NCI-H2107 treated with DMSO at 0.1 percent for 48 hours (cell line): ENCODE results near the gene KCNK4.
A peak's percentile ranks its signal among the peaks of the same experiment; 100 is the strongest.
"Not testable (repeated sequence)": the region's sequence is repeated elsewhere in the genome, so short reads cannot be mapped to it uniquely, and the experiment has no call there.

Source experiments
- DNase-seq: peaks from one replicate; lab custom pipeline; 2025; ENCODE audit not compliant: unreplicated experiment; lab: John Stamatoyannopoulos, UW

KCNK4 gene

GRCh38 chr11:64305691-64306562 lies 14.8 kb downstream of the KCNK4 start:
- DNase-seq: no peak

GRCh38 chr11:64306563-64306875 lies 15.4 kb downstream of the KCNK4 start:
- DNase-seq: no peak

- DNase-seq: no peak
Measured at GRCh38 chr11:64306876-64307622, 15.9 kb downstream of the KCNK4 start.

- DNase-seq: not testable (repeated sequence)
Measured at GRCh38 chr11:64307795-64308194, 16.7 kb downstream of the KCNK4 start.

- DNase-seq: no peak
Measured at GRCh38 chr11:64312947-64313346, 21.8 kb downstream of the KCNK4 start.

- no peak for DNase-seq
Measured at GRCh38 chr11:64313491-64314145, 22.5 kb downstream of the KCNK4 start.

- no peak for DNase-seq
Measured at GRCh38 chr11:64314146-64314804, 23.2 kb downstream of the KCNK4 start.

GRCh38 chr11:64314805-64315561 lies 23.9 kb downstream of the KCNK4 start:
- no peak for DNase-seq

GRCh38 chr11:64315667-64316526 lies 24.8 kb downstream of the KCNK4 start:
- not testable (repeated sequence) for DNase-seq

- peak; percentile 51 for DNase-seq
Measured at GRCh38 chr11:64316672-64317324, 25.7 kb downstream of the KCNK4 start.

GRCh38 chr11:64317325-64317960 lies 26.3 kb downstream of the KCNK4 start, which contains the start of gene TRMT112:
TSS of gene TRMT112 (minus strand) at chr11:64317559. CDS start at chr11:64317526, 33 bp downstream.
- peak; percentile 96 for DNase-seq

GRCh38 chr11:64317961-64318765 lies 27.1 kb downstream of the KCNK4 start, which contains the start of gene PRDX5:
TSS of gene PRDX5 (plus strand) at chr11:64318121. CDS start at chr11:64318216, 95 bp downstream.
- peak; percentile 94 for DNase-seq

- DNase-seq: no peak
Measured at GRCh38 chr11:64318766-64319761, 28.0 kb downstream of the KCNK4 start.

GRCh38 chr11:64320556-64320955 lies 29.5 kb downstream of the KCNK4 start:
- no peak for DNase-seq

- no peak for DNase-seq
Measured at GRCh38 chr11:64321026-64321425, 29.9 kb downstream of the KCNK4 start.

GRCh38 chr11:64321533-64321932 lies 30.4 kb downstream of the KCNK4 start:
- peak; percentile 57 for DNase-seq
